Stimulated activated CD8-positive, alpha-beta memory T cell treated with anti-CD3 and anti-CD28 coated beads, Interleukin-12 subunit alpha, Interleukin-12 subunit beta, amount 100 ng/mL, for 1 hour (primary cell): ENCODE data around the gene RAP1A.
"Not testable (repeated sequence)": the region's sequence is repeated elsewhere in the genome, so short reads cannot be mapped to it uniquely, and the experiment has no call there.

Experiments used
- DNase-seq: peaks from one replicate; pipeline ENCODE4 v3.0.0-alpha.2; 2020; ENCODE audit warnings: low read depth

RAP1A gene

GRCh38 chr1:111666828-111667227 is 47.2 kb downstream of the RAP1A start:
- DNase-seq = no peak

DNA sequence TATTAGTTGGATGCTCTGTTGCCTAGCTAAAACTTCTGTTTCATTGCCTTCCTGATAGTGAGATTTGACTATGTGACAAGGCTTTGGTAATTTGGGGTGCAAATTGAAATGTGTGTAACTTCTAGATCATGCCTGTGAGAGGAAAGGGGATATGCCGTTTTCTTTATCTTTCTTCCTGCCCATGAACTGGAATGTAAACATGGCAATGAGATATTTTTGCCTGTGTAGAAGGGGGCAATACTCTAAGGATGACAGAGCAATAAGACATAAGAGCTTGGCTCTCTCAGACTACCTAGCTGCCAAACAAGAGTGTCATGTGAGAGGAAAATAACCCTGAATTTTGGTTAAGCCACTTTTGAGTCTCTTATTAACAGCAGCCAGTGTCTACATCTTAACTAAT is 49.7 kb downstream of the RAP1A start:
- no peak for DNase-seq

DNA sequence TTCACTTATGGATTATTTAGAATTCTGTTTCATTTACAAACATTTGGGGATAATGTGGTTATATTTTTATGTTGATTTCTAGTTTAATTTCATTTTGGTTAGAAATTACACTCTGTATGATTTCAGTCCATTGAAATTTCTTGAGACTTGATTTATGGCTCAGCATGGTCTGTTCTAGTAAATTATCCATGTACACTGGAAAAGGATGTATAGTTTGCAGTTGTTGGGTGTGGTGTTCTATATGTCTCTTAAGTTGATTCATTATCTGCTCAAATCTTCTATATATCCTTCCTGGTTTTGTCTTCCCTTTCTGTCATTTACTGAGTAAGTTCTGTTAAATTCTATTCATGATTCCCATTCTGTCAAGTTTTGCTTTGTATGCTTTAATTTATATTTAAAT is 52.3 kb downstream of the RAP1A start:
- no peak for DNase-seq

GRCh38 chr1:111672331-111672730 is 52.7 kb downstream of the RAP1A start:
- DNase-seq = no peak

DNA sequence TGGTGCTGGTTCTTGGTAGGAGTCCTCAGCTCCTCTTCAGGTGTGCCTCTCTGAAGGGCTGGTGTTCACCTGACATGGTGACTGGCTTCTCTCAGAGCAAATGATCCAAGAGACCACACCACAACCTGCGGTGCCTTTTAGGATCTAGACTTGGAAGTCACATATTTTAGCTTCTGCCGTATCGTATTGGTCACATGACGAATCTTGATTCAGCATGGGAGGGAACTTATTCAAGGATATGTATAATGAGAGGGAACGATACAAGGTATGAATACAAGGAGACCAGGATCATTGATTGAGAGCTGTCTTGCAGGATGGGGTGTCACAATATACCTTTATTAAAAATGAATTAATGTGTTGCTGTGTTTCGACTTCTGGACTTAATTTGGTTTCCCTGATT is 58.0 kb downstream of the RAP1A start:
- DNase-seq = no peak

GRCh38 chr1:111679541-111679940 is 60.0 kb downstream of the RAP1A start:
- no peak for DNase-seq

GRCh38 chr1:111680212-111680800 is 60.7 kb downstream of the RAP1A start:
- not testable (repeated sequence) for DNase-seq

GRCh38 chr1:111685293-111686153 is 65.9 kb downstream of the RAP1A start:
- not testable (repeated sequence) for DNase-seq

GRCh38 chr1:111690306-111690617 is 70.7 kb downstream of the RAP1A start:
- no peak for DNase-seq

- no peak for DNase-seq
Measured at GRCh38 chr1:111691886-111692285, 72.3 kb downstream of the RAP1A start.

DNA sequence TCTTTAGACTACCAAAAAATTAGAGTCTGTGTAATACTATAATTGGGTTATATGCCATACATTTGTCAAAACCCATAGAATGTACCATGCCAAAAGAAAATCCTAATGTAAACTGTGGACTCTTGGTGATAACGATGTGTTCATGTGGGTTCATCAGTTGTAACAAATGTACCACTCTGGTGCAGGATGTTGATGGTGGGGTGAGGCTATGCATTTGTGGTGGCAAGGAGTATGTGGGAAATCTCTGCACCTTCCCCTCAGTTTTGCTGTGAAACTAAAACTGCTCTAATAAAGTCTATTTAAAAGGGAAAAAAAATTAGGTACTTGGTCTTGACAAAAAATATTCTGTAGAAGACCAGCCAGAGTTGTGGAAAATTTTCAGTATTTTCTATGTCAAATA is 76.2 kb downstream of the RAP1A start:
- no peak for DNase-seq

- no peak for DNase-seq
Measured at GRCh38 chr1:111696330-111696729, 76.7 kb downstream of the RAP1A start.

- DNase-seq = no peak
Measured at GRCh38 chr1:111699268-111699667, 79.7 kb downstream of the RAP1A start.

GRCh38 chr1:111702504-111703050 is 83.0 kb downstream of the RAP1A start:
- no peak for DNase-seq

DNA sequence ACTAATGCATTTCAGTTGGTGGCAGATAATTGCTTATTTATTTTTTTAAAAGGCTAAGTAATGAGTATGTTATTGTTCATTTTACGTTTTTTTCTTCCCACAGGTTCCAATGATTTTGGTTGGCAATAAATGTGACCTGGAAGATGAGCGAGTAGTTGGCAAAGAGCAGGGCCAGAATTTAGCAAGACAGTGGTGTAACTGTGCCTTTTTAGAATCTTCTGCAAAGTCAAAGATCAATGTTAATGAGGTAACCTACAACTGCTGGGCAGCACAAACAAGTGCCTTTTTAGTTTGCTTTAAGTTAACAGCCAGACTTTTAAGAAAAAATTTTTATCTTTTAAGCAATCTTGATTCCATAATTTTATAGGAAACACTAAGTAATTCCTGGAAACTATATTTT is 84.7 kb downstream of the RAP1A start:
- DNase-seq = no peak

- DNase-seq = no peak
Measured at GRCh38 chr1:111704776-111705175, 85.2 kb downstream of the RAP1A start.

- no peak for DNase-seq
Measured at GRCh38 chr1:111705841-111706240, 86.3 kb downstream of the RAP1A start.

DNA sequence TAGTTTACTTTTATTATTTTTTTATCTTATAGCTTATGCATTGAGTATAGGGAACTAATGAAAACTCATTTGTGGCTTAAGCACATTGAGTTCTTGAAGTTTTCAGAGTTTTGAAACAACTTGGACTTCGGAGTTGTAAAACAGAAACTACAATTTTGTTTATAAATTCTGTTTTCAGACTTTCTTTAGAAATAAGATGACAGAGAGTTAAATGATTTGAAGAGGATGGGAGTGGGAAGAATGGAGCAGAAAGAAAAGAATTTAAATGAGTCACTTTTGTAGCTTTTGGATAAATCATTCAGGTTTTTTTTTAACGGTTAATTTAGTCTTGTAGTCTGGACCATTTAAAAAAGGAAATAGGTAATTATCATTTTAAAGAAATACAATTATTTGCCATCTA is 87.3 kb downstream of the RAP1A start:
- DNase-seq = no peak

DNA sequence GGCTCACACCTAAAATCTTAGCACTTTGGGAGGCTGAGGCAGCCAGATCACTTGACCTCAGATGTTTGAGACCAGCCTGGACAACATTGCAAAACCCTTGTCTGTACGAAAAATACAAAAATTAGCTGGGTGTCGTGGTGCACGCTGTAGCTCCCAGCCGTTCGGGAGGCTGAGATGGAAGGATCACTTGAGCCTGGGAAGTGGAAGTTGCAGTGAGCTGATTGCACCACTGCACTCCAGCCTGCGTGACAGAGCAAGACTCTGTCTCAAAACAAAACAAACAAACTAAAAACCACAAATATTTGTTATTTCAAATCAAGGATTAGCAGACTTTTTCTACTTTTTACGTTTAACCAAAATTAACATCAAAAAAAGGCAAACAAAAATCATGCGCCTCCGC is 88.3 kb downstream of the RAP1A start:
- no peak for DNase-seq

- no peak for DNase-seq
Measured at GRCh38 chr1:111709986-111710385, 90.4 kb downstream of the RAP1A start.

DNA sequence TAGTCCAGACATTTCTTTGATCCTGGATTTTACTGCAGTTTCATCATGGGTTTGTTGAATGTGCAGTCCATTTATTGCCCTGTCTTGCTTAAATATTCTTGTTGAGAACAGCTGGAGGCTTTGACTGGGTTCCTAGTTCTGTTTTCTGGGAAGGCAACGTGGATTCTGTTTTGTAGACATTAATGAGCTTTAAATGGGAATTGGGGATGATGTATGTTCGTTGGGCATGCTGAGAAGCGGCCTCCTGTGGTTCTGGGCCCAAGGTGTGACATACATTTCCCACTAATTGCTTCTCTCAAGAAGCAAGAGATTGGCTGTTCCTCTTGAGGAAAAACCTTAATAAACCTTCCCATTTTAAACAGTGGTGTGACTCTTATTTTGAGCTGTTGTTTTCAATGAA is 96.7 kb downstream of the RAP1A start:
- no peak for DNase-seq

GRCh38 chr1:111717450-111717849 is 97.9 kb downstream of the RAP1A start:
- no peak for DNase-seq

- DNase-seq = no peak
Measured at GRCh38 chr1:111719135-111719534, 99.5 kb downstream of the RAP1A start.

GRCh38 chr1:111719674-111720132 is 100.1 kb downstream of the RAP1A start:
- no peak for DNase-seq
